Mammary epithelial cell (primary cell): Measurements from ENCODE around the gene FADS1.

ENCODE experiments used
- EZH2 ChIP-seq: IDR thresholded peaks from 2 replicates; pipeline ENCODE4 v1.6.1; 2012; ENCODE audit warnings: low read length, inconsistent platforms, borderline replicate concordance
- TF ChIP-seq, protein P1 (sequence below), 2 donors: IDR thresholded peaks in 1 of 2; conservative IDR thresholded peaks in 1 of 2; 2 replicates each; pipeline ENCODE4 v1.5.1; 2011 to 2012; ENCODE audit warnings: inconsistent platforms in 2 of 2, low read length in 2 of 2, mild to moderate bottlenecking in 2 of 2, control low read depth in 1 of 2, low read depth in 1 of 2; ENCODE audit not compliant: insufficient read depth in 1 of 2; ENCODE audit errors: extremely low read depth in 1 of 2

DNA sequence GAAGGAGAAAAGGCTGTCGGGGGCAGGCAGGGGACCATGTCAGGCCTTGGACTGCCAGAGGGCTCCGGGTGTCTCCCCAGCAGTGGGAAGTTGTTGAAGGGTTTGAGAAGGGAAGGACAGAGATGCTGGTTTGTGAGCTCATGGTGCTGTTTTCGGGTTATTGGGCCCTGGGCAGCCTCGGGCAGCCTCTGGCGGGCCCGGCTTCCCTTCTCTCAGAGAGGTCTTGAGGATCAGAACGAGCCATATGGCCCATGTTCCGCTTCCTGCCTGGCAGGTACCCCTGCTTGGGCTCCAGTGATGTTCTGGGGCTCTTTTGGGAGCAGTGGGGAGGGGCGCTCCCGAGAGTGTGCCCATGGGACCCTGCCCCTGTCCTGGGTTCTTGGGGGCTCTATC is 54.6 kb downstream of the FADS1 start:
- no peak for TF ChIP-seq EZH2
- TF ChIP-seq, protein P1, sequence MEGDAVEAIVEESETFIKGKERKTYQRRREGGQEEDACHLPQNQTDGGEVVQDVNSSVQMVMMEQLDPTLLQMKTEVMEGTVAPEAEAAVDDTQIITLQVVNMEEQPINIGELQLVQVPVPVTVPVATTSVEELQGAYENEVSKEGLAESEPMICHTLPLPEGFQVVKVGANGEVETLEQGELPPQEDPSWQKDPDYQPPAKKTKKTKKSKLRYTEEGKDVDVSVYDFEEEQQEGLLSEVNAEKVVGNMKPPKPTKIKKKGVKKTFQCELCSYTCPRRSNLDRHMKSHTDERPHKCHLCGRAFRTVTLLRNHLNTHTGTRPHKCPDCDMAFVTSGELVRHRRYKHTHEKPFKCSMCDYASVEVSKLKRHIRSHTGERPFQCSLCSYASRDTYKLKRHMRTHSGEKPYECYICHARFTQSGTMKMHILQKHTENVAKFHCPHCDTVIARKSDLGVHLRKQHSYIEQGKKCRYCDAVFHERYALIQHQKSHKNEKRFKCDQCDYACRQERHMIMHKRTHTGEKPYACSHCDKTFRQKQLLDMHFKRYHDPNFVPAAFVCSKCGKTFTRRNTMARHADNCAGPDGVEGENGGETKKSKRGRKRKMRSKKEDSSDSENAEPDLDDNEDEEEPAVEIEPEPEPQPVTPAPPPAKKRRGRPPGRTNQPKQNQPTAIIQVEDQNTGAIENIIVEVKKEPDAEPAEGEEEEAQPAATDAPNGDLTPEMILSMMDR (conservative IDR thresholded peaks at IDR 0.05 in 1 of 2, IDR thresholded peaks at IDR 0.05 in 1 of 2; ENCODE audit: extremely low read depth in 1 of 2, insufficient read depth in 1 of 2, low read depth in 1 of 2, low read length in 2 of 2) = no peak
